ENCODE results near the gene ABTB1.

DNA sequence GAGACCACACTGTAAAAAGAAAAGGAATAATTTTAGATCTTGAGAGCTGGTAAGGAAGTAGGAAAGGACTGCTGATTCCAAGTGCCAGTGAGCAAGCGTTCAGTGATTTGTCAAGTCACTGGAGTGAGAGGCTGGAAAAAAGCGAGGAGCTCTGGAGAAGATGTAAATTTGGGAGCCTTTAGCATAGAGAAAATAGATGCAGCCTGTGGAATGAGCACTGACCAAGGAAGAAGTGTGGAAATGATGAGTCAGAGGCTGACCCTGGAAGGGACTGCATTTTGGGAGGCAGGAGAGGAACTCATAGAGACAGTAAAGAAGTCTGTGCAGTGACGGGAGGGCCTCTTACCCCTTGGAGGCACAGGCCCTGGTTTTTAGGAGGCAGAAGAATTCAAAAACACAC lies 17.1 kb upstream of the ABTB1 start:
- TF ChIP-seq ZNF274 (IDR thresholded peaks at IDR 0.05; ENCODE audit: low read depth, low read length), result no peak
- TF ChIP-seq YY1 (IDR thresholded peaks at IDR 0.05; ENCODE audit: insufficient read depth, insufficient read length), result no peak
- TF ChIP-seq SUZ12 (IDR thresholded peaks at IDR 0.05; ENCODE audit: extremely low read depth, insufficient read depth, insufficient read length), result no peak
